Stimulated activated CD8-positive, alpha-beta memory T cell treated with anti-CD3 and anti-CD28 coated beads, Interleukin-7, amount 100 ng/mL, for 48 hours (primary cell): Measurements from ENCODE around the gene CTU2.

Experiments used
- DNase-seq, 2 donors: peaks; one replicate each; pipeline ENCODE4 v3.0.0-alpha.2; 2020; ENCODE audit warnings: low read depth in 1 of 2; ENCODE audit errors: extremely low read depth in 1 of 2

CTU2 gene

DNA sequence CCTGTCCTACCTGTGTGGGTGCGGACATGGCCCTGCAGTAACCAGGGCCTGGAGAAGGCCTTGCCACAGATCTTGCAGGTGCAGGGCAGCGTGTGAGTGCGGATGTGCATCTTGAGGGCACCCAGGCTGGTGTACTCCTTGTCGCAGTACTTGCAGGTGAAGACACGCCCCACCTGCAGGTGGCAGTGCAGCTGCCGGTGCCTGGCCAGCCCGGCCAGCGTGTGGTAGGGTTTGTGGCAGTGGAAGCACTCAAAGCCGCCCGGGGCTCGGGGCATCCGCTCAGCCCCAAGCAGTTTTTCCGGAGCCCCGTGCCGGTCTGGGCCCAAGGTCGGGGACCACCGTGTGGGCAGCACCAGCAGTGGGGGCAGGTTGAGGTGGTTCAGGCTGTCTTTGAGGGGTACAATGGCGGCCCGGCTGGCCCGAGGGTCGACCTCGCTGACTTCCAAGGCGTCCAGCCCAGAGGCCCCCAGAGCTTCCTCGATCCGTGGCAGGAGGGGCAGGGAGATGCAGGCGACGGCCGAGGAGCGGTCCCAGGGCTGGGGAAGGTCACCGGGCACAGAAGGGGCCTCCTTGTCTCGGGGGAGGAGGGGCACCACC is 25.1 kb upstream of the CTU2 start:
- DNase-seq, result no peak

DNA sequence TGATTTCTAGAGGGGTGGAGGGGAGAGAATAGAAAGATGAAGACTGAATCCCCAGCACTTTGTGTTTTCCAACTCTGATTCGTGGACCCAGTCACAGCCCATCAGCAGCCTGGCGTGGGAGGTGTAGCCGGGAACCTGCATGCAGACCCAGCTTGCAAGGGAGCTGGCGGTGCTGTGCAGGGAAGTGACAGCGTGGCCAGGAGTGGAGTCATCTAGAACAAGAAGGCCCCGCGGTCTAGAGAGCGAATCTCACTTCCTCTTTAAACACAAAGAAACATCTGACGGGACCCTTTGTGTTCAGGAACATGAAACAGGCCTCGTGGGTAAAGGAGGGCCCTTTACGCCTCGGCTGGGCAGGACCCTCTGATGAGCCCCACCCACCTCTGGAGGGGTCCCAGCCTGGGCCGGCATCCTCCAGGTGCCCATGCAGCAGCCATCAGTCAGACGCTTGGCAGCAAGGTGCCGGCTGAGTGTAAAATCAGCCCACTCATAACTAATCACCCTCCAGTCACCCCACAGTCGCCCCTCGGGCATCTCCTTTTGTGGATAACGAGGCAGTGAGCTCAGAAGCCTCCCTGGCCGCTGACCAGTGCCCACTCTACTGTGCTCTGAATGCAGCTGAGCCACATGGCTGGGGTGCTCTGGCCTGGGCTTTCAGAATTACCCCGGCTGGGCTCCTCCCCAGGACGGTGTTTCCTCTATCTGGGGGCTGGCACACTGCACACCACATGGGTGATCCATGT is 24.4 kb upstream of the CTU2 start:
- peak in 1 of 2 donors; percentile 81 for DNase-seq

DNA sequence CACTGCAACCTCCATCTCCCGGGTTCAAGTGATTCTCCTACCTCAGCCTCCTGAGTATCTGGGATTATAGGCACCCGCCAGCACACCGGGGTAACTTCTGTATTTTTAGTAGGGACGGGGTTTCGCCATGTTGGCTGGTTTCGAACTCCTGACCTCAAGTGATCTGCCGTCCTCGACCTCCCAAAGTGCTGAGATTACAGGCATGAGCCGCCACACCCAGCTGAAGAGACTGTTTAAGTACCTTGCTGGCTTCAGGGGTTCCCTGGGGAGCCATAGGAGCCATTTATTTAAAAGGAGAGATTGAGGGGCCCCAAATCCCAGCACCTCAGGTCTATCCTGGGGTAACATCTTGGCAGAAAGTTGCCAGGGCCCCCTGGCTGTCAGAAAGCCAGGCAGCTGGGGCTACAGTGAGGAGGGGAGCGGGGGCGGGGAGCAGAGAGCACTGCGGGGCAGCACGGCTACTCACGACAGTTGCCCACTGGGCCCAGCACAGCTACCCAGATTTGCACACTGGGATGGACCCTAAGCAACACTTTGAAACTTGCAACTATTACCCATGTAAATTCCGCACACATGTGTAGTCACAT is 21.6 kb upstream of the CTU2 start:
- DNase-seq, result no peak

DNA sequence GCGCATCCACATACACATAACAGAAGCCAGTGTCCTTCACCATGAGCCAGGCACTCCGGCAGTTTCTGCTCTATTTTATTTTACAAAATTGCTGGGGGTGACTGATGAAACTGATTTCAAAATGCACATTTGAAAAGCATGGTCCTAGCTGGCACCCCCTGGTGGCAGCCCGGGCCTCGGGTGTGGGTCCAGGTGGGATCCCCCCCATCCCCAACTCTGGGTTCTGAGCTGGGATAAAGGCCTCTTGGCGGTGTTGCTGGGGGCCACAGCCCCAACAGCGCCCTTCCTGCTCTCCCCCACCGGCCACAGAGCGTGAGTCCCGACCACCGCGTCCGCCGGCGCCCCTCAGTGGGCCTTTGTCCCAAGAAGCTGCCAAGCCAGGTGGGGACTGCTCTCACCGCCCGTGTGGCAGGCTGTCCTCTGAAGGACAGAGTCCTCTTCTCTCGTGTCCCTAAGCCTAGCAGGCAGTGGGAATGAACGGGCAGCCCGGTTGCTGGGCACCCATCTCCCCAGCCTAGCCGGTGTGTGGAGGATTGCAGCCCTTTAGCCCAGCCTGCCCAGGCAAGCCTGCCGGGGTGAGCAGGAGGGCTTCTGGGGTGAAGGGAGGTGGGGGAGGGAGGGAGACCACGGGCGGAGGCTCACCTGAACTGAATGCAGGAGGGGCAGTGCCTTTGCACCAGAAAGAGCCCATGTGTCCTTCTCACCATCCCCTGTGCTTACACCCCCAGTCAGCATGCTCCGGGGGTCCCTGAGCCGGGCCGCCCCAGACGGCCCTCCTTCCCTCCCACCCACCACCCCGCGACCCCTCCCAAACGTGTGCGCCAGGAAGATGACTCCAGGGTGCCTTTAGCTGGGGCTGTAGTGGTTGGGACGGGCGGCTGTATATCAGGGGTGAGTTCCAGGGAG is 20.9 kb upstream of the CTU2 start:
- DNase-seq, result no peak

DNA sequence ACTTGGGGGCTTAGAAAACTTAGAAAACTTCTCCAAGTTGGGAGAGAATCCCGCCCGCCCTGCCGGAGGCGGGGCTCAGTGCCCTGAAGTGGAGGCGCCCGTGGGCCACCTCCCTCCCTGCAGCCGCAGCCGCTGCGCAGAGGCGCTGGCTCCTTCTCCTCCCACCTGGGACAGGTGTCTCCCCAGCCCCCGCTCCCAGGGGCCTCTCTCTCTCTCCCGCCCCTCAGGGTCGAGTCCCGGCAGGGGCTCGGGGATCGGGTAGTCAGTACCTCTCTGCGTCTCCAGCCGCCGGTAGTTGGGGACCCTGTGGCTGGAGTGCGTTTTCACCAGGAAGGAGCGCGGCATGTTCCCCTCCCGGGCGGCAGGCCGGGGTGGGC is 20.3 kb upstream of the CTU2 start:
- DNase-seq, result no peak

DNA sequence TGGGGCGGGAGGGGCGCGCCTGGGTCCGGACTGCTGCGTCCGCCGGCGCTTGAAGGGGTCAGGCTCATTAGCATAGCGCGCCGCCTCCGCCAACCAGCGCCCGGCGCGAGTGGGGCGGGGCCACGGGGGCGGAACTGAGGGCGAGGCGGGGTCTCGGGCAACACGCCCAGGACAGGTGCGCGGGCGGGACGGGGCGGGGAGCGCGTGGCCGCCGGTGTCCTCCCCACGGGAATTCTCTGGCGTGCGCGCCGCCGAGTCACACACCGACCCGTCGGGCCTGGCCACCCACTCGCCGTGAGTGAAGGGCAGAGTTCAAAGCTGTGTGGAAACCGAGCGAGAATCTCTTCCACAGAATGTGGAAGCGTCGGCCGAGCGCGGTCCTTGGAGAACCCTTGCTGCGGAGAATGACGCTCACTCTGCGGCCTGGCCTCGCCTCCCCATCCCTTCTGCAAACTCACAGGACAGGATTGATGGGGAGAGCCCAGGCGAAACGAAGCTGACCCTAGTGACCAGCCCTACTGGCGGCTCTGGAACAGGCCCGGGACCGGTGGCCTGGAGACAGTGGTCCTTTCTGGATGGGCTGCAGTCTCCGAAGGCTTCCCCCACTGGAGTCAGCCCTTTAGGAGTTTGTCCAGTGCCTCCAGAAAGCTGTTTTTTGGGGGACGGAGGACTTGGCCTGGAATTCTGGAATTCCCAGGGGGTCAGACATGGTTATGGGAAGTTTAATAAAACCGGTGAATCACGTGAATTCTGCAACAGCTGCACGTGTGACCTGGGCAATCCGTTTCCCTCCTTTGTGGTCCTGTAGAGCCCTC is 19.7 kb upstream of the CTU2 start, which contains the start of gene SNAI3:
TSS of gene SNAI3 (minus strand) at position 69 of the 815 bp plus-strand sequence. CDS start 101 bp downstream, outside the sequence.
- DNase-seq, result peak; percentile 72 to 73

DNA sequence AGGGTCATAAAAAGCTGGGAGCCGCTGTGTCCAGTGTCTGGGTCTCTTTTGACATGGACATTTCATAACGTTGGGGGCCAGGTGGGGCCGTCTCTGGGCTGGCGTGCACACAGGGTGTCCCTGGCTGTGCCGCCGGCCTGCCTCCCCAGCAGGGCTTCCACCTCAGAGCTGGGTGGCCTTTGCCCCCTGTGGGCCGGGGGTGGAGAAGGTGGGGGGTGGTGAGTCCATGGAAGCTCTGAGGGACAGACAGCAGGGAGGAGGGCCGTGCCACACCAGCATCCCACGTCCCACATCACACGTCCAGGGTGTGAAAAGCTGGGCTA is 19.1 kb upstream of the CTU2 start:
- DNase-seq, result no peak

DNA sequence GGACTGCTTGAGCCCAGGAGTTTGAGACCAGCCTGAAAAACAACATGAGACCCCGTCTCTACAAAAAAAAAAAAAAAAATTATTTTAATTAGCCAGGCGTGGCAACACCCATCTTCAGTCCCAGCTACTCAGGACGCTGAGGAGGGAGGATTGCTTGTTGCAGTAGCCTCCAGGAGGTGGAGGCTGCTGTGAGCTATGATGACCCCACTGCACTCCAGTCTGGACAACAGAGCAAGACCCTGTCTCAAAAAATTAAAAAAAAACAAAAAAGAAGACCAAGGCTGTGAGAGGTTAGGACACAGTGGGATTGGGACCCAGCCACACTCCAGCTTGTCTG is 18.7 kb upstream of the CTU2 start:
- no peak for DNase-seq

DNA sequence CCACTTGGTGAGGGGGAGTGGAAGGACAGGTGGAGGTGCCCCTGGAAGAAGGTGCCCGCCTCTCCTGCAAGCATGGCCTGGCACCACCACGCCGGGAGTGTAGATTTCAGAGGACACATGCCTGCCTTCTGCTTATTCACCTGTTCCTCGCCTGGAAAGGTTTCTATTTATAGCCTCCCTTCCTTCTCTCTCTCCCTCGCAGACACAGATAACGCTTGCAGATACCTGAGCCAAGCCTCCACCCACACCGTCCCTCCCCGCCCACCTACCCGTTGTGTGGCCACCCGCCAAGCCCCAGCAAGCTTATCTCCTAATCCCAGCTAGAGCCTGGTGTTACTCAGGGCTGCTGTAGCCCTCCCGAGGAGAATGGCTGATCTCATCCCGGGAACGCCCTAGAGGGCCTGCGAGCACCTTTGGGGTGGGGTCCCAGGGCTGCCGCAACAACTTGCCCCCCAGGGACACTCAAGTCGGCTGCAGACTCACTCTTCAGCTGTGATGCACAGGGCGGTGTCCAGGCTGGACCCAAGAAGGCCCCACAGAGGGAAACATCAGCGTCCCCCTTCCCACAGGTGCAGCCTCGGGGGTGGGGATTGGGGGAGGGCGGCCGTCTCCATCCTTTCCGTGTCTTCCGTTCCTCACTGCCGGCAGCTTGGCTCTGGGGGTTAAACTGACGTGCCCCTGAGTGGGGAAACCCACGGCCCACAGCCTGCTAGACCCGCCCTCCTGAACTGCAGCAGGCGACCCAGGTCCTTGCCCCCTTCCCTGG is 18.1 kb upstream of the CTU2 start:
- no peak for DNase-seq

DNA sequence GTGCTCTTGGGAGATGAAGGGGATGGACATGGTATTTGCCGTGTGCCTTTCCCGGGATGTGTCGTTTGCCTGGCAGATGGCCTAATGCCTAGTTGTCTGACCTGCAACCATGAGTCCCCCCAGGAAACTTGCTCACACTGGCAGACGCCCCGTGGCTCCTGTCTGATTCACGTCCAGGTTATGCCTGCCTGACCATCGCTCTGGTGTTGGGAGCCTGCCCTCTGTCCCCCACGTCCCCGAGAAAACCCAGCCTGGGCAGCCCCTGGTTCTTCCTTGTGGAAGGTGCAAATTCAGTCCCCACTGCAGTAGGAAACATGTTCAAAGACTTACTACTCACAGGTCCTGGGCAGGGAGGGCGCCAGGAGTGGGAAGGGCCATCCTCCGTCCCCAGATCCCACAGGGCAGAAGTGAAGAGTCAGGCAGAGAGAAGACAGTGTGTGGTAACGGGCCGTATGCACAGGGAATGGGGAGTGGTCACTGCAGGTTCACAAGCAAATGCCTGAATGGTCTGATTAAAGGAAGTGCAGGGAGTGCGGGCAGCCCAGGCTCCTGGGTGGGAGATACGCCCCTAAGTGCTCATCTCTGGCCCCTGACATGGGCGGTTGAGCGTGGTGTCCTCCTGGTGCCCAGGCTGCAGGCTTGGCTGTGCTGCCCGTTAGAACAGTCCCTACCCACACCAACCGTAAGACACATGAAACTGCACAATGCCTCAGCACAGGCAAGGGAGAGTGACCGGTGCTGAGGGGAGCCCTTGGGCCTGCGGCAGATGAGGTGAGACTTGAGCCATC is 15.8 kb upstream of the CTU2 start:
- DNase-seq, result no peak

DNA sequence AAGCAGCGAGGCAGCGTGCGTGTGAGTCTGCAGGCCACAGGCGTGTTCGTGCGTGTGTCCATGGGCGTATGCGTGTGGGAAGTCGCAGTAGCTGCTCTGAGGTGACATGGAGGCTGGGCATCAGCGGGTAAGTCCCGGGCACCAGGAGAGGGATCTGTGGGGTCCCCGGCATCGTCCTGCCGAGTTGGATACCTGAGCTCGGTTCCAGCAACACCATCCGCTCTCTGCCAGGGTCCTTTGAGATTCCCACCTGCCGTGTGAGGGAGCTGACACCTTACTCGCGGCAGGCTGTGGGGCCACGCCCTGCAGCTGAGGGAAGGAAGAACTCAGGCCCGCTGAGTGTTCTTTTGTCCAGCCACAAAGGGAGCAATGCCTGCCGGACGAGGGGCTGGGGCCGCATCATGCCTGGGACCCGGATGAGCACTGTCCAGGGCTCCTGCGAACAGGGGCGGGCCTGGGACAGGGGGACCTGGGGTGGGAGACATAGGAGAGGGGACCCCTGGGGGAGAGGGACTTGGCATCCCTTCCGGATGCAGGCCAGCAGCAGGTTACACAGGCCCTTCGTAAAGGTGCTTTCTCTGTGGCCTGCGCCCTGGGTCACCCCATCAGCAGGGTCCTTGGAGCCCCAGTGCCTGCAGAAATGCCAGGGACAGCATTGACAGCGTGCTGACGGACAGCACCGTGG is 15.0 kb upstream of the CTU2 start:
- DNase-seq, result no peak

DNA sequence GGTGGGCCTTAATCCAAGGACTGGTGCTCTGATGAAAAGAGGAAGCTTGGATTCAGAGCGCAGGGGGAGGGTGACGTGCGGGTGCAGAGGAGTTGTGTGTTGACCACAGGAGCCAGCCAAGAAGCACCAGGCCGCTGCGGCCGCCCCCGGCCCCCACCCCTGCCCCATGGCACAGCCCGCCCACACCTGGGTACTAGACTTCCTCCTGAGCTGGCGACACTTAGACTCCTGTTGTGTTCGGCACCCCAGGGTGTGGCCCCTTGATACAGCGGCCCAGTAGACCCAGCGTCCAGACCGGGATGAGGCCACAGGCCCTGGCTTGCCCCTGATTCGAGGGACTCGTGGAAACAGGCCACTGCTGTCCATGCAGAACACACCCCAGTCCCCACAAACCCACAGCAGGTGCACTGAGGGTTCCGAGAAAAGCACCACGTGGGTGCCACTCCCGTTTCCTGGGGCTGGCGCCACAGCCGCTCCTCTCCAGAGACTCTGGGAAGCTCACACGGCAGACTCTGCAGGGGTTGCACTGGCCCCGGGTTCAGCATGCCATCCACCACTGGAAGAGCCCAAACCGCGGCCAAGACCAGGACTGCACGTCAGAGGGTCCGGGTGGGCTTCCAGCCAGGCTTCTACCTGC is 14.3 kb upstream of the CTU2 start:
- DNase-seq, result no peak

DNA sequence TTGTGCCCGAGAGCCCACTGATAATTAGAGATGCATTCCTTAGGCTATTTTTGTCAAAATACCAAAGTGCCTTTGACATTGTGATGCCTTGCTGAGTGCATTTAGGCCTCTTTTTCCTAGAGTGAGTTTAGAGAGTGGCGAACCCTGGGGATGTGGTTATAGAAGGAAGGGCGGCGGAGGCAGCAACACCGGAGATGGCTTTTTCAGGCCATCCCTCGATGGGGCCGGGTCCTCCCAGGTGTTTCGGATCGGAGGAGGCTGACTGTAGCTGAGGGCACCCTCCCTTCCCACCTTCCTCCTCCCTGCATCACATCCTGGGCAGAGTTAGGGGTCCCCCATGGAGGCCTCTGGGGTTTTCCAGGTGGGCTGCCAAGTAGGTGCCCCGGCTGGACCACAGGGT is 13.4 kb upstream of the CTU2 start:
- no peak for DNase-seq

DNA sequence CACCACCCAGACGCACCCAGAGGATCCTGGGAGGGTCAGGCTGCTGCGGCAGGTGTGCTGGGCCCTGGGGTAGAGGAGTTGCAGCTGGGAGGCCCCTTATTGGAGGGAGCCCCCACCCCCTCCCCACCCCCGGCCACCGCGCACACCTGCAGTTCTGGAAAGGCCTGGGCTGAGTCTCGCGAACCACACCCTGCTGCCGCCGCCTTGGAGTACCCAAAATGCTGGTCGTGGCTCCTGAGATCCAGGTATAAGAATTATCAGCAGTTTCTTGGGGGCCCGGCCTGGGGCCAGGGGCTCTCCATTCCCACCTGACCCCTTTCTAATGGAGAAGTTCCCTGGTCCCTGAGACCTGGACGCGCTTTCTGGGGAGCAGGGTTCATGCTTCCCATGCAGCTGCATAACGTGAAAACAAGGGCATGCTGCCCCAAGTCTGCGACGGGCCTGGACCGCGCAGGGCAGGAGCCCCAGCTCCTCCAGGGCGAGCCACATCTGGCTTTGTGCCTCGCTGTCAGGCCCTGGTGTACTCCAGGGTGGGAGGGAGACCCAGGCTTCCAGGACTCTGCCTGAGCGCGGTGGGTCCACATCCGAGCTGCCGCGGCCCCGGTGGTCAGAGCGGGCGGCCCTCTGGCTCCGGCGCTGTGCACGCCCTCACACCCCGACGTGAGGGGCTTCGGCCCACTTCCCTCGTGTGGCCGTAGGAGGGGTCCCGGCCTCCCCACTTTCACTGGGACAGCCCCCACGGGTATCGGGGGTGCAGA is 12.7 kb upstream of the CTU2 start:
- DNase-seq, result no peak

DNA sequence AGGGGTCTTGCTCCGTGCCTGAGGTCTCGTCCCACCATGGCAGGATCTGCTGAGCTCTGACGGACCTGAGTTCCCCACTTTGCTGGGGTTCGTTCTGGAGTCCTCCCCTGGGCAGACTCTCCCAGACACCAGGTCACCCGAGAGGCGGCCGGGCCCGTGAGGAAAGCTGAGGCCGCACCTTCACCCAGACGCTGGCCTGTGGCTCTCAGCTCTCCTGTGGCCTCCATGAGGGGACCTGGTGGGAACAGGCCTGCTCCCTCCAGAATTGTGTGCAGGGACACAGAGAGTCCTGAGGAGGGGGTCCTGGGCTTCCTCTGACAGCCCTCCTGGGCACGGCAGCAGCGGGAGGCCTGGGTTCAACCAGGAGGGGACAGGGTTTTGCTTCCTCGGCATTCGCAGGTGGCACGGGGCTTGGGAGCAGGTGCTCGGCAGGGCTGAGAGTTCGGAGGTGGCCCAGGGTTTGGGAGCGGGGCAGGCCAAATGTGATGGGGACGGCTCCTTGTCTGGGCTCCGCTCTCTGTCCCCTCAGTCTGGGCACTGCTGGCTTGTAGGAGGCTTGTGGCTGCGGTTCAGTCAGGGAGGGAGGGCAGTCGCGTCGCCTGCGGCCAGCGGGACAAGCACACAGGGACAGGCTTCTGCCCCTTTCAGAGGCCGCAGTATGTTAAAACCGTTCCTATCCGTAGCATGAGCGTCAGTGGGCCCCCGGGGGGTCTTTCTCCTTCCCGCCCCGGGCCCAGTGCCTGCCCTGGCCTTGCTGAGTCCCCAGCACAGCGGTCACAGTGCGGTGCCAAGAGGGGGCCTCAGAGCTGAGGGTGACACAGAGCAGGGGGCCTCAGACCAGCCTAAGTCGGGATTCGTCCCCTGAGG is 11.8 kb upstream of the CTU2 start:
- no peak for DNase-seq

DNA sequence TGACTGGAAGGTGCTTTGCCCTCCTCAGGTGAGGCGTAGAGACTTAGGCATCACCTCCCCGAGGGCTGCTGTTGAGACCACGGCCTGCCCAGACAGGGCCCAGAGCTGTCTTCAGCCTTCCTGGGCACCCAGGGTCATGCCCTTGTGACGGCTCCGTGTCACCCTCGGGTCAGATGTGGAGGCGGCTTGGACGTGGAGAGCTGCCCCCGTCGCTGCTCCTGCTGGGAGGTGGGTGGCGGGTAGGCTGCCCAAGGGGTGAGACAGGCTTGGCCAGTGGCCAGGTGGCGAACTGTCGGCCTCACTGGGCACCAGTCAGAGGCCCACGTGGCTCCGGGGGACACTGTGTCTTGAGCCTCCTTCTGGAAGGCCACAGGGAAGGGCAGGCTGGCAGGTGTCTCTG is 11.1 kb upstream of the CTU2 start:
- DNase-seq, result no peak

DNA sequence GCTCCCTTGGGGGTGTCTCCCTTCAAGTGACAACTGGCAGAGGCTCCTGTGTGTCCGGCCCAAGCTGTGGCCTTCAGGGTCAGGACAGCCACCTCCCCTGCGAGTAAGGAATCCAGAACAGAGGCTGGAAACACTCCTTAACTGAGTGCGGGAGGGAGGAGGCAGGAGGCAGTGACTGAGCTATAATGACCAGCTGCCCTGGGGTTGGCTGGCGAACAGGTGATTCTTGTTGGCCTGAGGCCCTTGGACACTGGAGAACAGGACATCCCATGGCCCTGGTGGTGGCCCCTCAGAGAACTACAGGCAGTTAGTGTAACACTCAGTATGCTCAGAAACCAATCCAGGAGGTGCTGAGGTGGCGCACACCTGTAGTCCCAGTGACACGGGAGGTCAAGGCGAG is 10.6 kb upstream of the CTU2 start:
- DNase-seq, result no peak
